EL (cell line): Measurements from ENCODE around the gene LTV1.
"Not testable (repeated sequence)": the region's sequence is repeated elsewhere in the genome, so short reads cannot be mapped to it uniquely, and the experiment has no call there.

Experiments
- DNase-seq: peaks from one replicate; pipeline ENCODE4 v3.0.0-alpha.2; 2016

LTV1 gene

DNA sequence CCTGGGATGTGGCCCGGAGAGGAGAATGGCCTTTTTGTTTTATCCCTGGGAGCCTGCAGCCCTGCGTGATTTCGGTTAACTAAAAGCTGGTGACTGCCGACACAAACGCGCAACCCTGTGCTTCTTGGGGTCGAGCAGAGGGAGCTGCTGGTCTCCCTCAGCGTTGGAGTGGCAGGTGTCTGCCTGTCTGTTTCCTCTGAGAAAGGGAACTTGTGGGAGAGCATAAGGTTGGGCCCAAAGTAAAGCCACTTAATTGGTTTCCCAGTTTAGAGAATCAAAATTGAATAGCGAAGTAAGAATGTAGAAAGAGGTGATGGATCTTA is 500 bp downstream of the LTV1 start:
- DNase-seq, result no peak

- peak; percentile 3 for DNase-seq
Observed at GRCh38 chr6:143844006-143844405, 868 bp downstream of the LTV1 start.

DNA sequence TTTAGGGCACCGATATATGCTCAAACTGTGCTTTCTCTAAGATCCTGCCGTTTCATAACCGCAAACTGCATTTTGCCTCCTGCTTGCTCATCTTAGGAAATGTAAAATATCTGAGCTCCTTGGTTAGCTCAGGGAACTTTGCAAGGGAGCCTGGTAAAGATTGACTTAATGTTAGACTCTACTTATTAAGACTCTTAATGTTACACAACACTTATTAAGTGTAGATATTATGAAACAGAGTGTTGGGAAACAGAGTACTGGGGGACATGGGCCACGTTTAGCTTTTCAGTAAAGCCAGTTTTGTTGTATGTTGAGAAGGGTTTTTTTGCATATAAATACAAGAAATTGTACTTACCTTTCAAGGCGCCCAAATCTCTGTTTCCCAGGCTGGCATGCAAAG is 1.9 kb downstream of the LTV1 start:
- DNase-seq, result no peak

GRCh38 chr6:143851706-143852105 is 8.6 kb downstream of the LTV1 start:
- DNase-seq, result not testable (repeated sequence)

GRCh38 chr6:143855057-143855456 is 11.9 kb downstream of the LTV1 start:
- DNase-seq, result not testable (repeated sequence)

DNA sequence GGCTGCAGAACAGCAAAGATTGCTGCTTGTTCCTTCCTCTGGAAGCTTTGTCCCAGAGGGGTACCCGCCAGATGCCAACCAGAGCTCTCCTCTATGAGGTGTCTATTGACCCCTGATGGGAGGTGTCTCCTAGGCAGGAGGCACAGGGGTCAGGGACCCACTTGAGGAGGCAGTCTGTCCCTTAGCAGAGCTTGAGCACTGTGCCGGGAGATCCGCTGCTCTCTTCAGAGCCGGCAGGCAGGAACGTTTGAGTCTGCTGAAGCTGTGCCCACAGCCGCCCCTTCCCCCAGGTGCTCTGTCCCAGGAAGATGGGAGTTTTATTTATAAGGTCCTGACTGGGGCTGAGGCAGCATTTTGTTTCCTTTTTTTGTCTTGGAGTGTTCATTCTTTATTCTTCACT is 13.6 kb downstream of the LTV1 start:
- not testable (repeated sequence) for DNase-seq

- DNase-seq, result no peak
Observed at GRCh38 chr6:143857651-143858050, 14.5 kb downstream of the LTV1 start.

DNA sequence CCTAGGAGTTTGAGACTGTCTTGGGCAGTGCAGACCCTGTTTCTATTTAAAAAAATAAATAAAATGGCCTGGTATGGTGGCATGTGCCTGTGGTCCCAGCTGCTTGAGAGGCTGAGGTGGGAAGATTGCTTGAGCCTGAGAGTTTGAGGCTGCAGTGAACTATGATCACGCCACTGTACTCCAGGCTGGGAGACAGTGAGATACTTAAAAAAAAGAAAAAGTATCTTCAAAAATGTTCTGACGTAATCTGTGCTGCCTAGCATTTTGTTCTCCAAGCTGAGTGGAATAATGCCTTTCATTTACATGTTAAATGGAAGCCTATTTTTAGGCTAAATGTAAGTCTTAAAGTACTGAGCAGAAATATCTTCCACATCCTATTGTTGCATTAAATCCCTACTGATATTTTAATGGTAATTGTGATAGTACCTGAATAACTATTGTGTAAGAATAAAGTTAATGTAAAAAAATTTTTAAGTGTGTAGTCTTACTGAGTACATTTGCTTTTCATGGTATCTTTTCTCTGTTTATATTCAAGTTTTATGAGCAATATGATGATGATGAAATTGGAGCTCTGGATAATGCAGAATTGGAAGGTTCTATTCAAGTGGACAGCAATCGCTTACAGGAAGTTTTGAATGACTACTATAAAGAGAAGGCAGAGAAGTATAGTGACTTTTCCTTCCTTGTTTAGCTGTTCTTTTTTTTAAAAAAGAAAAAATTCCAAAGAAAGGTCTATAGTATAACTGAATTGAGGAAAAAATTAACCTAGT is 16.9 kb downstream of the LTV1 start:
- DNase-seq, result no peak

DNA sequence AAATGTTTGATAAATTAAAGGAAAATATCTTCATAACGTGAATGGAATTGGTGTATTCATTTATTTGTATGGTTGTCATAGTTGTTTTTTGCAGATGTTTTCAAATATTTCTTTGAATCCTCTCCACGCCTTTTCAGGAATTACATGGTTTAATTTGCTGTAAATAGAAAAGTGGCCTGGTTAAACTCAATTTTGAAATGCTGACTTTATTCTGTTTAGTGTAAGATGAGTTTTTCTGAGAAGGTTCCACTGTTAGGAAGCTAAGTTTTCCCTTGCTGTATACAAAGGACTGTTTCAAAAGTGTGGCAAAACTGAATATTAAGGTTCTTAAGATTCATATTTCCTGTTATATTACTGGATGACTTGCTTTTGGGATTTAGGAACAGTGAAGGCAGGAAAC is 20.6 kb downstream of the LTV1 start:
- DNase-seq, result no peak

- DNase-seq, result no peak
Observed at GRCh38 chr6:143864234-143864633, 21.1 kb downstream of the LTV1 start, which contains the start of gene ZC2HC1B. Gene ZC2HC1B, plus strand, starts transcription at chr6:143864474. Its CDS starts 66 bp downstream, at chr6:143864540.

- peak; percentile 3 for DNase-seq
Observed at GRCh38 chr6:143867236-143867635, 24.1 kb downstream of the LTV1 start.

GRCh38 chr6:143868808-143869207 is 25.7 kb downstream of the LTV1 start:
- not testable (repeated sequence) for DNase-seq

- DNase-seq, result not testable (repeated sequence)
Observed at GRCh38 chr6:143871202-143871730, 28.1 kb downstream of the LTV1 start.

- DNase-seq, result peak; percentile 6
Observed at GRCh38 chr6:143872201-143872600, 29.1 kb downstream of the LTV1 start.

DNA sequence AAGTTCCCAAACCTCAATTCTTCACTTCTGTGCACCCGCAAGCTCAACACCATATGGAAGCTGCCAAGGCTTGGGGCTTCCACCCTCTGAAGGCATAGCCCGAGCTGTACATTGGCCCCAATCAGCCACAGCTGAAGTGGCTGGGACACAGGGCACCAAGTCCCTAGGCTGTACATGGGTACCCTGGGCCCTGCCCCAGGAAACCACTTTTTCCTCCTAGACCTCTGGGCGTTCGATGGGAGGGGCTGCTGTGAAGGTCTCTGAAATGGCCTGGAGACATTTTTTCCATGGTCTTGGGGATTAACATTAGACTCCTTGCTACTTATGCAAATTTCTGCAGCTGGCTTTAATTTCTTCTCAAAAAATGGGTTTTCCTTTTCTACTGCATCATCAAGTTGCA is 30.5 kb downstream of the LTV1 start:
- DNase-seq, result not testable (repeated sequence)

- DNase-seq, result not testable (repeated sequence)
Observed at GRCh38 chr6:143874503-143874902, 31.4 kb downstream of the LTV1 start.

GRCh38 chr6:143877584-143878271 is 34.6 kb downstream of the LTV1 start:
- peak; percentile 10 for DNase-seq

DNA sequence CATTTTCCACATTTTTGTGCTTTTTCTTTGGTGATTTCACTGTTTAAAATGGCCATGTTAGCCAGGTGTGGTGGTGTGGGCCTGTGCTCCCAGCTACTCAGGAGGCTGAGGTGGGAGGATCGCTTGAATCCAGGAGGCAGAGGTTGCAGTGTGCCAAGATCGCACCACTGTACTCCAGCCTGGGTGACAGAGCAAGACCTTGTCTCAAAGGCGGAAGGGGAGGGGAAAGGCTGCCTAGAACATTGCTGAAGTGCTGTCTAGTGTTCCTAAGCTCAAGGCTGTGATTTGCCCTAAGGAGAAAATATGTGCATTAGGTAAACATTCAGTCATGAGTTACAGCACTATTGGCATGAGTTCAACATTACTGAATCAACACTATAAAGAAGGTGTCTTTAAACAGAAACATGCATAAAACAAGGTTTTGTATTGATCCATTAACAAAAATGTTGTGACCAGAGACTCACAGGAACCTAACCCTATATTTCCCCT is 35.2 kb downstream of the LTV1 start:
- DNase-seq, result peak; percentile 30

- DNase-seq, result no peak
Observed at GRCh38 chr6:143880412-143880811, 37.3 kb downstream of the LTV1 start.

- DNase-seq, result no peak
Observed at GRCh38 chr6:143882401-143882930, 39.3 kb downstream of the LTV1 start.

GRCh38 chr6:143884216-143884900 is 41.2 kb downstream of the LTV1 start:
- DNase-seq, result no peak

DNA sequence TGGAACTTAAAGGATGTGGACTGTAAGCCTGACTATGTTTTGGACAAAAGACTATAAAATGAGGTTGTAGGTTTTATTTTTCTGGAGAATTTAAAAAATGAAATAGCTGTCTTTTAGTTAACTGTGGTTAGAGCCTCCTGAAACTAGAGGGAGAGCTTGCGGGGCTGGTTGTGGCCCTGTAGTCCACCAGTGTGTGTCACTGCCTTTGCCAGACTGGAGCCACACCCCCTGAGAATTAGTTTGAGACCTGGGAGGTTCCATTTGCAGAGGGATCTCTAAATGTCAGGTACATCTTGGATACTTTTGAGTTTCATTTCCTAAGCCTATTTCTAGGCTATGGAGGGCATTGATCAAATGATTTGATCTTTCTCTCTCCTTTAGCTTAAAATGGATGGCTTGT is 42.0 kb downstream of the LTV1 start:
- DNase-seq, result no peak

DNA sequence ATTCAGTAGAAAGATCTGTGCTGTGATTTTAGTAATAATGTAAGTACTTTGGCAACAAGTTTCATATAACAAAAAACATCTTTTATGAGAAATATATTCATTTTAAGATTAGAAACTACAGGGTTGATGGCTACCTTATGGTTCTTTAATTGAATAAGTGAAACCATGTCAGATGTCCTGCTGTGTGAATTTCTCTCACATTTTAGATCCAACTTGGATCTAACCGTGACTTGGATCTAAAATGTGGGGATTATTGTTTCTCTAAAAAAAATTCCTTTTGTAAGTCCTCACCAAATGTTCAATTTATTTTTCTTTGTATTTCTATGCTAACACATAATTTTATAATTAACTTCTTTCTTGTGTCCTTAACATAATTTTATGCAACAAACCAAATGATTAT is 51.5 kb downstream of the LTV1 start:
- no peak for DNase-seq
